ENCODE data around the gene ICA1. TPM values are rescaled to one million over a fixed set of nuclear protein-coding genes. Genes with fewer than 3 reads are reported as not detected.

ICA1 gene
- total RNA-seq, 1 experiment from 2014 or later, result 66.4 TPM

DNA sequence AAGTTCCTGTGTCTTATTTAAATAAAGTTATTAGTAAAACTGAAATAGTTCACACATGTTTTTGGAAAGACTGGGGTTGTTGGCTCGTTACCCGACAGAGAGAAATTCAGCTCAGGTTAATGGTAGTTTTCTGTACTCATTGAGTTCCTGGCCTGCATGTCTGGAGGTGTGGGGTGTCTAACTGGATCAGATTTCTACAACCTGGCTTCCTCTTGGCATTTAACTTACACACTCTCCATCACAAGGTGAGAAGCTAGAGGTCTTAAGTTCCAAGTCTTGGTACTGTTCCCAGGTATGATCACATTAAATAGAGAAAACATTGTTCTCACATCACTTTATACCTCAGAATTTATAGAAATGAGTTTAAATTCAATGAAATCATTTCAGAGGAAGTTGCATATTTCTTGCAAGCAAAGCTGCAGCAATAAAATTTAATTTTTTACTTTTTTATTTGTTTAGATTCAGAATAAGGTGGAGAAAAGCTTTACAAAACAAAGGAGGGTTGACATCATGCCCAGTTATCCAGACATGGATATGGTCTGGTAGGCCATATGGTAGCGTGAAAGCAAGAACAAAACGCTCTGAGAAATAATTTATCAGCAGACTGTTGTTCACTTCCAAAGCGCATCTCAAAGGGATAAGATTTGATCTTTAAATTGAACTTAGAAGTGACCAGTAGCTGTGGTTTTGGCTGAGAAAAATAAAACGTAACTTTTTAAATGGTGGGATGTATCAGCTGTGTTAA is 172.8 kb downstream of the ICA1 start:
- intact Hi-C loops (cut with micrococcal nuclease; ENCODE audit: unreplicated experiment), result no loop called here
- DNase-seq, result no peak
- BruUV-seq (replicated peaks), result no TSS peak

DNA sequence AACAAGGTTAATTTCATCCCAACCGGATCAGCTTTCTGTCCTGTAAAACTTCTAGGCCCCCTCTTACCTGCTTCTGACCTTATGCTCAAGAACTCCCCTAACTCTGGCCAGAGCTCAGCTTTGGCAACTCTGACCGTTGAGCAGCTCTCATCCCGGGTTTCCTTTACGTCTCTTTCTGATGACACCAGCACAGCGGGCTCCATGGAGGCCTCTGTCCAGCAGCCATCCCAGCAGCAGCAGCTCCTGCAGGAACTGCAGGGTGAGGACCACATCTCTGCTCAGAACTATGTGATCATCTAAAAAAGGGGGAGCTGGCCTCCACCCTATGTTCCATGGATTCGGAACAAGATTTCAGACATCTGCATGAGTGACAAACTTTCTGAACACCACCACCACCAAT is 175.7 kb downstream of the ICA1 start:
- DNase-seq, result no peak
- TF ChIP-seq, protein P1, sequence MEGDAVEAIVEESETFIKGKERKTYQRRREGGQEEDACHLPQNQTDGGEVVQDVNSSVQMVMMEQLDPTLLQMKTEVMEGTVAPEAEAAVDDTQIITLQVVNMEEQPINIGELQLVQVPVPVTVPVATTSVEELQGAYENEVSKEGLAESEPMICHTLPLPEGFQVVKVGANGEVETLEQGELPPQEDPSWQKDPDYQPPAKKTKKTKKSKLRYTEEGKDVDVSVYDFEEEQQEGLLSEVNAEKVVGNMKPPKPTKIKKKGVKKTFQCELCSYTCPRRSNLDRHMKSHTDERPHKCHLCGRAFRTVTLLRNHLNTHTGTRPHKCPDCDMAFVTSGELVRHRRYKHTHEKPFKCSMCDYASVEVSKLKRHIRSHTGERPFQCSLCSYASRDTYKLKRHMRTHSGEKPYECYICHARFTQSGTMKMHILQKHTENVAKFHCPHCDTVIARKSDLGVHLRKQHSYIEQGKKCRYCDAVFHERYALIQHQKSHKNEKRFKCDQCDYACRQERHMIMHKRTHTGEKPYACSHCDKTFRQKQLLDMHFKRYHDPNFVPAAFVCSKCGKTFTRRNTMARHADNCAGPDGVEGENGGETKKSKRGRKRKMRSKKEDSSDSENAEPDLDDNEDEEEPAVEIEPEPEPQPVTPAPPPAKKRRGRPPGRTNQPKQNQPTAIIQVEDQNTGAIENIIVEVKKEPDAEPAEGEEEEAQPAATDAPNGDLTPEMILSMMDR (IDR thresholded peaks at IDR 0.05; ENCODE audit: unreplicated experiment), result no peak
- Mint-ChIP-seq H3K27me3 (ENCODE audit: unreplicated experiment) (no peaks in the 10 kb centered on the region), H3K4me3 (ENCODE audit: low read depth, unreplicated experiment) (no peak overlapping the region), H3K36me3 (ENCODE audit: insufficient read depth, unreplicated experiment) (no peaks in the 10 kb centered on the region), H3K27ac (ENCODE audit: unreplicated experiment) (no peak overlapping the region), H3K9me3 (ENCODE audit: low read depth, unreplicated experiment) (no peaks in the 10 kb centered on the region), H3K4me1 (ENCODE audit: low read depth, unreplicated experiment) (no peaks in the 10 kb centered on the region)
- intact Hi-C loops (cut with micrococcal nuclease; ENCODE audit: unreplicated experiment), result no loop called here
- CTCF ChIA-PET, result interaction anchor here (1.1 kb wide), 1 partner anchor 22 kb away, joined by 13 read pairs; no protein-coding TSS in a partner anchor
- no TSS peak for BruUV-seq (replicated peaks)

More for the DNA sequence above, 172.8 kb downstream of the ICA1 start:
- no peak overlapping the region for H3K27ac Mint-ChIP-seq (ENCODE audit: unreplicated experiment)
- H3K27me3 Mint-ChIP-seq (ENCODE audit: unreplicated experiment), result no peaks in the 10 kb centered on the region
- no peak overlapping the region for H3K4me3 Mint-ChIP-seq (ENCODE audit: low read depth, unreplicated experiment)
- TF ChIP-seq, protein P1 (IDR thresholded peaks at IDR 0.05; ENCODE audit: unreplicated experiment), result no peak
- no peaks in the 10 kb centered on the region for H3K9me3 Mint-ChIP-seq (ENCODE audit: low read depth, unreplicated experiment)
- H3K4me1 Mint-ChIP-seq (ENCODE audit: low read depth, unreplicated experiment), result no peaks in the 10 kb centered on the region
- no peaks in the 10 kb centered on the region for H3K36me3 Mint-ChIP-seq (ENCODE audit: insufficient read depth, unreplicated experiment)
- CTCF ChIA-PET, result interaction anchor here (1.5 kb wide), 1 partner anchor 408 kb away, joined by 6 read pairs; no protein-coding TSS in a partner anchor

DNA sequence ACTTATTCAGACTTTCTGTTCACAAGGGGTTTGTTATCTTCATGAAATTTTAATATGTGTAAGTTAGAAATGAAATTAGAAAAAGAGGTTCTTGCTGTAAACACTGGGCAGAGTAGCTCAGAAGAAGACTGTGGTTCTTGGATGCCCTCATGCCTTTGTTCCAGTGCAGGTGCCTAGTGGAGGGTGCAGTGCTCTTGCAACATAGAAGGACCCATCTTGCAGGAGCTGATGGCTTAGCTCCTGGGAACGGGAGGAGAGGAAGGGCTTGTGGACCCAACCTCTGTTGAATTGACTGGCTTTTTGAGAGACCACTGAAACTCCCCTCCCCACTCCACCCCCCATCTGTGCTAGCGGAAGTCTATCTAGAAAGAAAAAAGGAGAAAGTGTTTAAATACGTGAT is 176.5 kb downstream of the ICA1 start:
- BruUV-seq (replicated peaks), result no TSS peak
- CTCF ChIA-PET, result no interaction called here
- TF ChIP-seq, protein P1 (IDR thresholded peaks at IDR 0.05; ENCODE audit: unreplicated experiment), result no peak
- Mint-ChIP-seq H3K9me3 (ENCODE audit: low read depth, unreplicated experiment) (no peaks in the 10 kb centered on the region), H3K27ac (ENCODE audit: unreplicated experiment) (no peak overlapping the region), H3K4me1 (ENCODE audit: low read depth, unreplicated experiment) (no peaks in the 10 kb centered on the region), H3K36me3 (ENCODE audit: insufficient read depth, unreplicated experiment) (no peaks in the 10 kb centered on the region), H3K4me3 (ENCODE audit: low read depth, unreplicated experiment) (no peak overlapping the region), H3K27me3 (ENCODE audit: unreplicated experiment) (no peaks in the 10 kb centered on the region)
- intact Hi-C loops (cut with micrococcal nuclease; ENCODE audit: unreplicated experiment), result no loop called here
- no peak for DNase-seq

DNA sequence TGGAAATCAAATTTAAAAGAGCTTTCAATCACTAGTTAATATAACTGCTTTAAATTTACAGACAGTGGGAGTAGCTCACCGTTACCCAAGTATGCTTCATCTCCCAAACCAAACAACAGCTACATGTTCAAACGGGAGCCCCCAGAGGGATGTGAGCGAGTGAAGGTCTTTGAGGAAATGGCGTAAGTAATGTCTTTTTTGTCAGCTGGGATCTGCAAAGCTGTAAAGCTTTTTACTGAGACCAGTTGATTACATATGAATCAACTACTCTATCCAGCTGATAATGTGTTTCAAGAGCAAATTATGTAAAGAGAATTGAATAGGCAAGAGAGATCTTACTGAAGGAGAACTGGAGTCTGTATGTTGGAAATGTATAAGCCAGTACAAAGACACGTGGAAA is 177.1 kb downstream of the ICA1 start:
- CTCF ChIA-PET, result no interaction called here
- Mint-ChIP-seq H3K36me3 (ENCODE audit: insufficient read depth, unreplicated experiment) (no peaks in the 10 kb centered on the region), H3K4me1 (ENCODE audit: low read depth, unreplicated experiment) (no peaks in the 10 kb centered on the region), H3K27me3 (ENCODE audit: unreplicated experiment) (no peaks in the 10 kb centered on the region), H3K4me3 (ENCODE audit: low read depth, unreplicated experiment) (no peak overlapping the region), H3K9me3 (ENCODE audit: low read depth, unreplicated experiment) (no peaks in the 10 kb centered on the region), H3K27ac (ENCODE audit: unreplicated experiment) (no peak overlapping the region)
- TF ChIP-seq, protein P1 (IDR thresholded peaks at IDR 0.05; ENCODE audit: unreplicated experiment), result no peak
- DNase-seq, result no peak
- BruUV-seq (replicated peaks), result no TSS peak
- intact Hi-C loops (cut with micrococcal nuclease; ENCODE audit: unreplicated experiment), result loop anchor here (5.0 kb wide), 1 partner anchor 1237 kb away; no protein-coding TSS in a partner anchor
